ENCODE results near the gene RBM10. TPM values are rescaled to one million over a fixed set of nuclear protein-coding genes. Genes with fewer than 3 reads are reported as not detected.

RBM10 gene
- total and polyA plus RNA-seq, 7 experiments from 2014 or later, result 24.6 to 55.6 (median 37.0) TPM

DNA sequence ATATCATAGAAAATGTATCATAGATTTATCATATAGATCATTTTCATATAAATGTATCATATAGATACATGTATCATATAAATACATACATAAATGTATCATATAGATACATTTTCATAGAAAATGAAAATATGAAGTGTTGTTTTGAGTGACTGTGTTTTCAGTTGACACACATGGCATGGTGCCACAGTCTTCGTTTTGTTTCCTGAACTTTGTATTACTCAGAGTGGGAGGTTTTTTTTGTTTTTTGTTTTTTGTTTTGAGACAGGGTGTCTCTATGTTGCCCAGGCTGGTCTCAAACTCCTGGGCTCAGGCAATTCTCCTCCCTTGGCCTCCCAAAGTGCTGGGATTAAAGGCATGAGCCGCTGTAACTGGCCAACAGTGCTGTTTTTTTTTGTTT, 3.9 kb downstream of the RBM10 start:
- H3K27me3 Mint-ChIP-seq, result no peaks in the 10 kb centered on the region
- intact Hi-C loops (cut with micrococcal nuclease), result loop anchor here (5.0 to 10.0 kb wide), 3 partner anchors 604 to 876 kb away; partner anchors contain the start of gene ZNF674 (in 2 of the 2)
- Histone ChIP-seq H3K9me3 (ENCODE audit: control insufficient read depth in 2 of 3, low read length in 3 of 3) (no peaks in the 10 kb centered on the region), H3K27me3 (ENCODE audit: control insufficient read depth in 2 of 2, insufficient read depth in 2 of 2, low read length in 2 of 2) (no peaks in the 10 kb centered on the region), H3K27ac (ENCODE audit: low read depth, low read length) (no peak overlapping the region), H3K36me3 (ENCODE audit: control insufficient read depth in 2 of 3, insufficient read depth in 3 of 3, low read length in 3 of 3) (peaks cover 0 to 10% (median 0%) of the 10 kb centered on the region in 3 experiments), H3K4me1 (ENCODE audit: control insufficient read depth in 2 of 2, insufficient read depth in 2 of 2, low read length in 2 of 2) (peaks cover 0 to 12% of the 10 kb centered on the region in 2 donors), H3K4me3 (ENCODE audit: low read length) (no peak overlapping the region)
- no peak overlapping the region for H3K27ac Mint-ChIP-seq
- no peak for ATAC-seq
- no peak overlapping the region for H3K4me3 Mint-ChIP-seq
- H3K9me3 Mint-ChIP-seq, result peaks cover 0 to 6% (median 0%) of the 10 kb centered on the region in 11 donors
- H3K36me3 Mint-ChIP-seq, result peaks cover 0 to 29% (median 18%) of the 10 kb centered on the region in 5 donors
- ChIA-PET CTCF (no interaction called here), POLR2A (no interaction called here)
- no peak for DNase-seq
- peaks cover 0 to 35% (median 17%) of the 10 kb centered on the region in 7 donors for H3K4me1 Mint-ChIP-seq

GRCh38 chrX:47151435-47151834, 6.4 kb downstream of the RBM10 start:
- intact Hi-C loops (cut with micrococcal nuclease), result no loop called here
- peaks cover 0 to 22% (median 11%) of the 10 kb centered on the region in 7 donors for H3K4me1 Mint-ChIP-seq
- H3K36me3 ChIP-seq (ENCODE audit: control insufficient read depth in 2 of 3, insufficient read depth in 3 of 3, low read length in 3 of 3), result peaks cover 0 to 5% (median 0%) of the 10 kb centered on the region in 3 experiments
- H3K4me3 ChIP-seq (ENCODE audit: low read length), result no peak overlapping the region
- DNase-seq, result no peak
- ChIA-PET CTCF (interaction anchor here (0.5 kb wide), 1 partner anchor 19 kb away, joined by 3 read pairs; no protein-coding TSS in a partner anchor), POLR2A (no interaction called here)
- H3K27ac ChIP-seq (ENCODE audit: low read depth, low read length), result no peak overlapping the region
- H3K27me3 Mint-ChIP-seq, result no peaks in the 10 kb centered on the region
- H3K9me3 ChIP-seq (ENCODE audit: control insufficient read depth in 2 of 3, low read length in 3 of 3), result no peaks in the 10 kb centered on the region
- peaks cover 0 to 27% (median 18%) of the 10 kb centered on the region in 5 donors for H3K36me3 Mint-ChIP-seq
- H3K9me3 Mint-ChIP-seq, result peaks cover 0 to 6% (median 0%) of the 10 kb centered on the region in 11 donors
- peaks cover 0 to 11% of the 10 kb centered on the region in 2 donors for H3K4me1 ChIP-seq (ENCODE audit: control insufficient read depth in 2 of 2, insufficient read depth in 2 of 2, low read length in 2 of 2)
- H3K27ac Mint-ChIP-seq, result no peak overlapping the region
- H3K27me3 ChIP-seq (ENCODE audit: control insufficient read depth in 2 of 2, insufficient read depth in 2 of 2, low read length in 2 of 2), result no peaks in the 10 kb centered on the region
- ATAC-seq, result no peak
- H3K4me3 Mint-ChIP-seq, result no peak overlapping the region

DNA sequence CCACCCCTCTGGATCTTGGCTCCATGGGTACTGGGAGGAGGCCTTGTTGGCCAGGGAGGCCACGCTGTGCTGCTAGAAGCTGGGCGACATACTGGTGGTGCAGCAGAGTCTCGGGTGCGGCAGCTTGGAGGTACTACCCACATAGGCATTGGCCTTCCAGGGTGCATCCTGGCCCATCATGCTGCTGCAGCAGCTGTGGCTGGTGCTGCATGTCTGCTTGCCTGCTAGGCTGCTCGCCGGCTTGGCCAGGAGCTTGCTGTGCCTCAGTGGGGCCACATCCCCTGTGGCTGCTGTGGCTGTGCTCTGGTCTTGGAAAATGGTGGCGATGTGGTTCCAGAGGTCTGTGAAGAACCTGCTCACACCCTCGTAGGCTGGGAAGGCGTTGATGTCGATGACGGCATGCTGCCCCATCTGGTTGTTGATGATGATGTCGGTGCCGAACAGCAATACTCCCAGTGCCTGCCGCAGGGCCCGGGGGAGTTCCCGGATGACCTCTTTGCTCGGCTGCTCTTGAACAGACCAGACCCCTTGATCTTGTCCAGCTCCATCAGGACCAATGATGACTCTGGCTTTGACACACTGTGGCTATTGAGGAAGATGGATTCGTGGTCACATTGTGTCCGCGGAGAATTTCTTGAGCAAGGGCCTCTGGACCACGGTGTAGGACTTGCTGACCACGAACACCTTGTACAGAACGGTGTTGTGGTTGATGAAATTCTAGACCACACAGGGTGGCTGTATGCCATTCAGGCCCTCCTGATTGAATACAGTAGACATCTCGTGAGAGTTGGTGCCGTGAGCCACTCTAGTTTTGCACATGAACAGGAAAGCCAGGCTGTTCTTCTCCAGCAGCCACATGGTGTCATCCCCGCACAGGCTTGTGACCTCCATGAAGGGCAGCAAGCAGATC, 11.8 kb downstream of the RBM10 start:
- Mint-ChIP-seq H3K4me3 (no peak overlapping the region), H3K36me3 (peaks cover 0 to 16% (median 3%) of the 10 kb centered on the region in 5 donors), H3K4me1 (peaks cover 0 to 22% (median 6%) of the 10 kb centered on the region in 7 donors), H3K9me3 (peaks cover 0 to 2% (median 0%) of the 10 kb centered on the region in 11 donors), H3K27me3 (no peaks in the 10 kb centered on the region), H3K27ac (no peak overlapping the region)
- Histone ChIP-seq H3K4me3 (ENCODE audit: low read length) (no peak overlapping the region), H3K27me3 (ENCODE audit: control insufficient read depth in 2 of 2, insufficient read depth in 2 of 2, low read length in 2 of 2) (no peaks in the 10 kb centered on the region), H3K36me3 (ENCODE audit: control insufficient read depth in 2 of 3, insufficient read depth in 3 of 3, low read length in 3 of 3) (peaks cover 0 to 13% (median 0%) of the 10 kb centered on the region in 3 experiments), H3K9me3 (ENCODE audit: control insufficient read depth in 2 of 3, low read length in 3 of 3) (no peaks in the 10 kb centered on the region), H3K4me1 (ENCODE audit: control insufficient read depth in 2 of 2, insufficient read depth in 2 of 2, low read length in 2 of 2) (no peaks in the 10 kb centered on the region), H3K27ac (ENCODE audit: low read depth, low read length) (no peak overlapping the region)
- no peak for DNase-seq
- no peak for ATAC-seq
- ChIA-PET POLR2A (interaction anchor here (0.7 kb wide), 1 partner anchor 10 kb away, joined by 3 read pairs; no protein-coding TSS in a partner anchor), CTCF (no interaction called here)
- intact Hi-C loops (cut with micrococcal nuclease), result no loop called here

DNA sequence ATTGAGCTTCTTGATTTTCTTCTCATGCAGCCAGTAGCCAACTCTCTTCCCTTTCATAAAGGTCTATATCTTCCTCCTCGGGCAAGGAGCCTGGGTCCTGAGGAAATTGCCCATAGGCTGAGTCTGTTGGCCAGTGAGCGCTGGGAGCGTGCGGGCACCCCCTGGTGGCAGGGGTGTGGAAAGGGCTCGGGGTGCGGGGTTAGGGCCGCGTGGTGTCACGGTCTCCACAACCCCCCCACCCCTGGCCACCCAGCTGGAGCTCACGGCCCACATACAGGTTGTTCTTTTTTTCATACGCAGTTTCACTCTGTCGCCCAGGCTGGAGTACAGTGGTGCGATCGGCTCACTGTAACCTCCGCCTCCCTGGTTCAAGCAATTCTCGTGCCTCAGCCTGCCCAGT, 13.1 kb downstream of the RBM10 start:
- CTCF ChIA-PET, result interaction anchor here (0.6 kb wide), 1 partner anchor 348 kb away, joined by 3 read pairs; no protein-coding TSS in a partner anchor
- ATAC-seq (no peak), DNase-seq (no peak)
- H3K36me3 ChIP-seq (ENCODE audit: control insufficient read depth in 2 of 3, insufficient read depth in 3 of 3, low read length in 3 of 3), result peaks cover 0 to 13% (median 0%) of the 10 kb centered on the region in 3 experiments
- H3K9me3 Mint-ChIP-seq, result peaks cover 0 to 2% (median 0%) of the 10 kb centered on the region in 11 donors
- H3K27ac ChIP-seq (ENCODE audit: low read depth, low read length), result no peak overlapping the region
- intact Hi-C loops (cut with micrococcal nuclease), result no loop called here
- peaks cover 0 to 20% (median 3%) of the 10 kb centered on the region in 5 donors for H3K36me3 Mint-ChIP-seq
- H3K4me1 Mint-ChIP-seq, result peaks cover 0 to 21% (median 6%) of the 10 kb centered on the region in 7 donors
- H3K27me3 ChIP-seq (ENCODE audit: control insufficient read depth in 2 of 2, insufficient read depth in 2 of 2, low read length in 2 of 2), result no peaks in the 10 kb centered on the region
- no peak overlapping the region for H3K4me3 Mint-ChIP-seq
- no peak overlapping the region for H3K27ac Mint-ChIP-seq
- no peaks in the 10 kb centered on the region for H3K9me3 ChIP-seq (ENCODE audit: control insufficient read depth in 2 of 3, low read length in 3 of 3)
- H3K4me3 ChIP-seq (ENCODE audit: low read length), result no peak overlapping the region
- no peaks in the 10 kb centered on the region for H3K4me1 ChIP-seq (ENCODE audit: control insufficient read depth in 2 of 2, insufficient read depth in 2 of 2, low read length in 2 of 2)
- POLR2A ChIA-PET, result no interaction called here
- no peaks in the 10 kb centered on the region for H3K27me3 Mint-ChIP-seq

DNA sequence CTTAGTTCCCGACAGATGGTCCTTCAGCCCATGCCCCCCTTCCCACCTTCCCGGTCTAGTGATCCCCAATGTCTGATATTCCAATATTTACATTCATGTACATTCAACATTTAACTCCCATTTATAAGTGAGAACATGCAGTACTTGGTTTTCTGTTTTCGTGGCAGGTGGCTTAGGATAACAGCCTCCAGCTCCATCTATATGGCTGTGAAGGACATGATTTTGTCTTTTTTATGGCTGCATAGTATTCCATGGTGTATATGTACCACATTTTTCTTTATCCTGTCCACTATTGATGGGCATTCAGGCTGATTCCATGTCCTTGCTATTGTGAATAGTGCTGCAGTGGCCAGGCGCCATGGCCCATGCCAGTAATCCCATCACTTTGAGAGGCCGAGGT, 13.8 kb downstream of the RBM10 start:
- Mint-ChIP-seq H3K4me3 (no peak overlapping the region), H3K36me3 (peaks cover 0 to 20% (median 3%) of the 10 kb centered on the region in 5 donors), H3K27ac (peak overlapping the region in 1 of 9 donors; percentile 12), H3K27me3 (no peaks in the 10 kb centered on the region), H3K4me1 (peaks cover 0 to 15% (median 6%) of the 10 kb centered on the region in 7 donors), H3K9me3 (peaks cover 0 to 2% (median 0%) of the 10 kb centered on the region in 11 donors)
- Histone ChIP-seq H3K36me3 (ENCODE audit: control insufficient read depth in 2 of 3, insufficient read depth in 3 of 3, low read length in 3 of 3) (peaks cover 0 to 13% (median 0%) of the 10 kb centered on the region in 3 experiments), H3K27me3 (ENCODE audit: control insufficient read depth in 2 of 2, insufficient read depth in 2 of 2, low read length in 2 of 2) (no peaks in the 10 kb centered on the region), H3K9me3 (ENCODE audit: control insufficient read depth in 2 of 3, low read length in 3 of 3) (no peaks in the 10 kb centered on the region), H3K4me1 (ENCODE audit: control insufficient read depth in 2 of 2, insufficient read depth in 2 of 2, low read length in 2 of 2) (no peaks in the 10 kb centered on the region), H3K27ac (ENCODE audit: low read depth, low read length) (no peak overlapping the region), H3K4me3 (ENCODE audit: low read length) (no peak overlapping the region)
- no peak for DNase-seq
- ChIA-PET CTCF (no interaction called here), POLR2A (no interaction called here)
- ATAC-seq, result no peak
- intact Hi-C loops (cut with micrococcal nuclease), result no loop called here

- DNase-seq (no peak), ATAC-seq (no peak)
- intact Hi-C loops (cut with micrococcal nuclease), result no loop called here
- Histone ChIP-seq H3K4me1 (ENCODE audit: control insufficient read depth in 2 of 2, insufficient read depth in 2 of 2, low read length in 2 of 2) (no peaks in the 10 kb centered on the region), H3K36me3 (ENCODE audit: control insufficient read depth in 2 of 3, insufficient read depth in 3 of 3, low read length in 3 of 3) (peaks cover 0 to 13% (median 0%) of the 10 kb centered on the region in 3 experiments), H3K9me3 (ENCODE audit: control insufficient read depth in 2 of 3, low read length in 3 of 3) (no peaks in the 10 kb centered on the region), H3K4me3 (ENCODE audit: low read length) (no peak overlapping the region), H3K27me3 (ENCODE audit: control insufficient read depth in 2 of 2, insufficient read depth in 2 of 2, low read length in 2 of 2) (no peaks in the 10 kb centered on the region), H3K27ac (ENCODE audit: low read depth, low read length) (no peak overlapping the region)
- Mint-ChIP-seq H3K36me3 (peaks cover 0 to 28% (median 7%) of the 10 kb centered on the region in 5 donors), H3K4me1 (peaks cover 0 to 19% (median 6%) of the 10 kb centered on the region in 7 donors), H3K27me3 (no peaks in the 10 kb centered on the region), H3K4me3 (no peak overlapping the region), H3K9me3 (peaks cover 0 to 2% (median 0%) of the 10 kb centered on the region in 11 donors), H3K27ac (no peak overlapping the region)
- ChIA-PET CTCF (interaction anchor here (0.5 kb wide), 1 partner anchor 34 kb away, joined by 3 read pairs; no protein-coding TSS in a partner anchor), POLR2A (no interaction called here)
Observed at GRCh38 chrX:47160781-47161180, 15.8 kb downstream of the RBM10 start.

Data from naive thymus-derived CD4-positive, alpha-beta T cell (primary cell).